H9 (cell line): ENCODE data around the gene STBD1. TPM values are rescaled to one million over a fixed set of nuclear protein-coding genes. Genes with fewer than 3 reads are reported as not detected.
A peak's percentile ranks its signal among the peaks of the same experiment; 100 is the strongest.

Experiments used
- DNase-seq: peaks from one replicate; pipeline ENCODE4 v3.0.0-alpha.2; 2017
- H2AFZ ChIP-seq: one replicate; pipeline ENCODE4 v1.6.1; 2013; ENCODE audit warnings: mild to moderate bottlenecking, low read length, control low read depth, moderate library complexity
- H2AK5ac ChIP-seq: 2 replicates; pipeline ENCODE4 v1.6.1; 2013; ENCODE audit warnings: low read length, control low read depth, mixed read lengths; ENCODE audit not compliant: insufficient read length
- H2BK120ac ChIP-seq: one replicate; pipeline ENCODE4 v1.6.1; 2013; ENCODE audit warnings: low read depth, mild to moderate bottlenecking, low read length, control low read depth, inconsistent platforms; ENCODE audit not compliant: poor library complexity, severe bottlenecking
- H2BK12ac ChIP-seq: 2 replicates; pipeline ENCODE4 v1.6.1; 2013; ENCODE audit warnings: low read length, control low read depth, mixed read lengths, low read depth; ENCODE audit not compliant: insufficient read length
- H2BK15ac ChIP-seq: 2 replicates; pipeline ENCODE4 v1.6.1; 2013; ENCODE audit warnings: low read depth, low read length, control low read depth
- H2BK20ac ChIP-seq: one replicate; pipeline ENCODE4 v1.6.1; 2013; ENCODE audit warnings: low read depth, mild to moderate bottlenecking, low read length, control low read depth, inconsistent platforms; ENCODE audit not compliant: poor library complexity, severe bottlenecking
- H2BK5ac ChIP-seq: 2 replicates; pipeline ENCODE4 v1.6.1; 2013; ENCODE audit warnings: low read length, control low read depth, mixed read lengths; ENCODE audit not compliant: insufficient read length
- H3K14ac ChIP-seq: 2 replicates; pipeline ENCODE4 v1.6.1; 2013; ENCODE audit warnings: low read length, control low read depth; ENCODE audit not compliant: insufficient read depth
- H3K18ac ChIP-seq: 2 replicates; pipeline ENCODE4 v1.6.1; 2013; ENCODE audit warnings: low read depth, mild to moderate bottlenecking, mixed read lengths, low read length, control low read depth; ENCODE audit not compliant: insufficient read length
- H3K23ac ChIP-seq: 2 replicates; pipeline ENCODE4 v1.6.1; 2013; ENCODE audit warnings: low read length, control low read depth, mixed read lengths, low read depth; ENCODE audit not compliant: insufficient read length
- H3K23me2 ChIP-seq: 2 replicates; pipeline ENCODE4 v1.6.1; 2013; ENCODE audit warnings: low read depth, mild to moderate bottlenecking, mixed read lengths, low read length, control low read depth; ENCODE audit not compliant: insufficient read length, poor library complexity, severe bottlenecking
- H3K27ac ChIP-seq: 2 replicates; pipeline ENCODE4 v1.5.1; 2013; ENCODE audit warnings: low read length, control low read depth, mixed read lengths, low read depth; ENCODE audit not compliant: insufficient read length
- H3K27me3 ChIP-seq: 2 replicates; pipeline ENCODE4 v1.6.1; 2013; ENCODE audit warnings: low read length, control low read depth, inconsistent platforms; ENCODE audit not compliant: insufficient read depth
- H3K4ac ChIP-seq: 2 replicates; pipeline ENCODE4 v1.6.1; 2013; ENCODE audit warnings: low read depth, mild to moderate bottlenecking, control low read depth, inconsistent platforms, low read length, moderate library complexity
- H3K4me1 ChIP-seq: 2 replicates; pipeline ENCODE4 v1.6.1; 2013; ENCODE audit warnings: low read length, control low read depth, inconsistent platforms; ENCODE audit not compliant: insufficient read depth
- H3K4me2 ChIP-seq: 2 replicates; pipeline ENCODE4 v1.6.1; 2013; ENCODE audit warnings: low read length, control low read depth, mixed read lengths; ENCODE audit not compliant: insufficient read length, insufficient read depth
- H3K56ac ChIP-seq: 2 replicates; pipeline ENCODE4 v1.6.1; 2013; ENCODE audit warnings: low read depth, mild to moderate bottlenecking, mixed read lengths, low read length, control low read depth; ENCODE audit not compliant: insufficient read length
- H3K79me1 ChIP-seq: 2 replicates; pipeline ENCODE4 v1.6.1; 2013; ENCODE audit warnings: low read depth, mild to moderate bottlenecking, moderate library complexity, low read length, control low read depth, inconsistent platforms; ENCODE audit not compliant: insufficient read depth, poor library complexity, severe bottlenecking
- H3K79me2 ChIP-seq: 2 replicates; pipeline ENCODE4 v1.6.1; 2013; ENCODE audit warnings: low read length, control low read depth, inconsistent platforms; ENCODE audit not compliant: insufficient read depth
- H3K9ac ChIP-seq: 2 replicates; pipeline ENCODE4 v1.6.1; 2013; ENCODE audit warnings: low read length, control low read depth, mixed read lengths; ENCODE audit not compliant: insufficient read length; ENCODE audit errors: extremely low read depth
- H3K9me3 ChIP-seq: one replicate; pipeline ENCODE4 v1.6.1; 2013; ENCODE audit warnings: low read depth, low read length, inconsistent platforms; ENCODE audit not compliant: control insufficient read depth
- H3T11ph ChIP-seq: one replicate; pipeline ENCODE4 v1.6.1; 2013; ENCODE audit warnings: mild to moderate bottlenecking, low read length, control low read depth, inconsistent platforms
- H4K20me1 ChIP-seq: one replicate; pipeline ENCODE4 v1.6.1; 2013; ENCODE audit not compliant: control insufficient read depth, insufficient read length, insufficient read depth
- H4K5ac ChIP-seq: 2 replicates; pipeline ENCODE4 v1.6.1; 2013; ENCODE audit warnings: low read depth, mild to moderate bottlenecking, mixed read lengths, low read length, control low read depth; ENCODE audit not compliant: insufficient read length
- H4K8ac ChIP-seq: replicated peaks from 2 replicates; pipeline ENCODE4 v1.6.1; 2013; ENCODE audit warnings: low read length, control low read depth, mixed read lengths, low read depth; ENCODE audit not compliant: insufficient read length
- H4K91ac ChIP-seq: 2 replicates; pipeline ENCODE4 v1.6.1; 2013; ENCODE audit warnings: low read depth, mild to moderate bottlenecking, moderate library complexity, mixed read lengths, low read length, control low read depth; ENCODE audit not compliant: insufficient read length
- H3K27ac Mint-ChIP-seq, 3 experiments: 2 replicates in 2 of 3; 3 replicates in 1 of 3; pipeline ENCODE4 v1.8.0; 2020 to 2021; ENCODE audit warnings: mixed read lengths in 3 of 3, mild to moderate bottlenecking in 1 of 3, moderate library complexity in 1 of 3
- H3K27me3 Mint-ChIP-seq: 2 replicates; pipeline ENCODE4 v1.8.0; 2021; ENCODE audit warnings: low read depth, mild to moderate bottlenecking, moderate library complexity, mixed read lengths
- H3K36me3 Mint-ChIP-seq, 3 experiments: 2 replicates in 2 of 3; 3 replicates in 1 of 3; pipeline ENCODE4 v1.8.0; 2020 to 2021; ENCODE audit warnings: low read depth in 3 of 3, mixed read lengths in 3 of 3; ENCODE audit not compliant: insufficient read depth in 1 of 3
- H3K4me1 Mint-ChIP-seq, 2 experiments: 2 replicates each; pipeline ENCODE4 v1.8.0; 2020; ENCODE audit warnings: mixed read lengths in 2 of 2
- H3K4me3 Mint-ChIP-seq, 2 experiments: 2 replicates in 1 of 2; 3 replicates in 1 of 2; pipeline ENCODE4 v1.8.0; 2020 to 2021; ENCODE audit warnings: mild to moderate bottlenecking in 2 of 2, mixed read lengths in 2 of 2, moderate library complexity in 1 of 2
- H3K9me3 Mint-ChIP-seq, 2 experiments: 2 replicates in 1 of 2; 3 replicates in 1 of 2; pipeline ENCODE4 v1.8.0; 2020; ENCODE audit warnings: mild to moderate bottlenecking in 2 of 2, mixed read lengths in 2 of 2, moderate library complexity in 1 of 2
- CTCF ChIP-seq: fragments of 200-600 bp; sonication (generic); conservative IDR thresholded peaks from 3 replicates; pipeline ENCODE4 v1.8.0; 2021; ENCODE audit warnings: antibody characterized with exemption, mild to moderate bottlenecking
- WGBS: extraction: QIAGEN DNeasy Blood & Tissue Kit; methylation state at CpG from one replicate; pipeline ENCODE4 v1.1.7; 2013; ENCODE audit warnings: missing lambda C conversion rate, low lambda C conversion rate, mixed read lengths; ENCODE audit not compliant: insufficient read length; ENCODE audit errors: extremely low coverage; 5-methylcytosine and 5-hydroxymethylcytosine counted together
- long read RNA-seq: library from polyadenylated mRNA; unstranded; transcript quantifications from one replicate; pipeline ENCODE4 v2.0.0, GENCODE V29; 2020
- total RNA-seq: library from RNA; stranded (reverse); gene quantifications from 2 replicates; pipeline ENCODE4 v1.2.1, GENCODE V29; 2021

STBD1 gene
- total RNA-seq: 1.1 TPM in 2 replicates
- long read RNA-seq, transcript STBD1-201 (2 exons, 3,420 nt): major isoform, 46 of 47 reads
- long read RNA-seq, partial matches to known transcripts: 0 of 47 reads
- long read RNA-seq, other reads (novel, unspliced or antisense): 1 of 47 reads

- H3K27ac ChIP-seq: no peak within 1 kb of the TSS
- H3K9me3 Mint-ChIP-seq: no peaks in the 10 kb centered on the region; a peak in 1 of 5 replicates
- H3K4ac ChIP-seq: no peak within 1 kb of the TSS
- no peak within 1 kb of the TSS for H2BK15ac ChIP-seq
- H2AFZ ChIP-seq: no peak within 1 kb of the TSS
- peak within 1 kb of the TSS; percentile 39 for H3K9ac ChIP-seq
- H4K91ac ChIP-seq: no peak within 1 kb of the TSS
- H3K23ac ChIP-seq: no peak within 1 kb of the TSS
- H3K4me1 Mint-ChIP-seq: peaks cover 6 to 20% of the 10 kb centered on the region in 2 experiments
- peak within 1 kb of the TSS in 1 of 3 experiments; percentile 11; a peak in 1 of 7 replicates for H3K27ac Mint-ChIP-seq
- no peak within 1 kb of the TSS for H2BK120ac ChIP-seq
- H2BK20ac ChIP-seq: no peak within 1 kb of the TSS
- peaks cover 15% of the 10 kb centered on the region for H3K23me2 ChIP-seq
- no peak for TF ChIP-seq CTCF
- no peak within 1 kb of the TSS for H2BK5ac ChIP-seq
- no CpG with 5 or more reads among the region's 85 CpGs for WGBS
- H4K20me1 ChIP-seq: no peaks in the 10 kb centered on the region
- peaks cover 1% of the 10 kb centered on the region; the same call in 1 of the 2 replicates for H3K4me1 ChIP-seq
- no peaks in the 10 kb centered on the region for H3K79me2 ChIP-seq
- no peaks in the 10 kb centered on the region for H3K9me3 ChIP-seq
- H2AK5ac ChIP-seq: no peak within 1 kb of the TSS
- peak within 1 kb of the TSS; percentile 71 for H3K18ac ChIP-seq
- peak within 1 kb of the TSS; percentile 80 for H3K4me2 ChIP-seq
- peak within 1 kb of the TSS; percentile 32 for H3K14ac ChIP-seq
- no peak within 1 kb of the TSS for H3T11ph ChIP-seq
- no peak within 1 kb of the TSS for H3K56ac ChIP-seq
- H3K36me3 Mint-ChIP-seq: peaks cover 6 to 15% (median 12%) of the 10 kb centered on the region in 3 experiments; a peak in 5 of 7 replicates
- no peak within 1 kb of the TSS for H2BK12ac ChIP-seq
- H3K79me1 ChIP-seq: no peaks in the 10 kb centered on the region
- peak within 1 kb of the TSS; percentile 86 to 89 for H3K4me3 Mint-ChIP-seq
- peak; percentile 88 for DNase-seq
- no peak within 1 kb of the TSS for H4K8ac ChIP-seq
- no peak within 1 kb of the TSS for H4K5ac ChIP-seq
- H3K27me3 ChIP-seq: peaks cover 4% of the 10 kb centered on the region; the same call in 1 of the 2 replicates
- H3K27me3 Mint-ChIP-seq: peaks cover 17% of the 10 kb centered on the region
These were observed at the start of gene STBD1 for GRCh38 chr4:76305971-76306881. TSS of gene STBD1 (plus strand) at chr4:76306733. CDS start at chr4:76306770, 37 bp downstream.
